ENCODE results near the gene OR13C9. TPM values are rescaled to one million over a fixed set of nuclear protein-coding genes. Genes with fewer than 3 reads are reported as not detected.

OR13C9 gene
- total RNA-seq, 2 donors from 2014 or later = not detected

DNA sequence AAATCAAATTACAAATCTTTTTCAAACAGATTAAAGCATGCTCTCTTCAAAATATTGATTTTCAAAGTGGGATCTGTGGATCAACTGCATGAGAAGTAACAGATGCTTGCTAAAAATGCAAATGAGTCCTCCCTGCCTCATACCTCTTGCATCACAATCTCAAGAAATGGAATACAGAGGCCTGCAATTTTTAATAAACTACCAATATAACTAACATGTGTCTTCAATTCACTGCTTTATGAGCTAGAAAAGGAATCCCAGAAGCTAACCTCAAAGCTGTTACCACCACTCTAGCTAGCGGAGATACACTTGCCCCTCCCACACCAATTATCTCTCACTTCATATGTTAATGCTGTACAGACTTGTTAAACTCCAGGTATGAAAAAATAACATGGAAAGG, 28.4 kb downstream of the OR13C9 start:
- Mint-ChIP-seq H3K27me3 (no peaks in the 10 kb centered on the region), H3K27ac (no peak overlapping the region), H3K4me1 (no peaks in the 10 kb centered on the region), H3K36me3 (ENCODE audit: low read depth) (peaks cover 2% of the 10 kb centered on the region), H3K4me3 (no peak overlapping the region)
- no peaks in the 10 kb centered on the region for H3K9me3 ChIP-seq (ENCODE audit: control insufficient read depth, low read length, poor library complexity, severe bottlenecking)
- ATAC-seq = no peak
- no peak for DNase-seq

DNA sequence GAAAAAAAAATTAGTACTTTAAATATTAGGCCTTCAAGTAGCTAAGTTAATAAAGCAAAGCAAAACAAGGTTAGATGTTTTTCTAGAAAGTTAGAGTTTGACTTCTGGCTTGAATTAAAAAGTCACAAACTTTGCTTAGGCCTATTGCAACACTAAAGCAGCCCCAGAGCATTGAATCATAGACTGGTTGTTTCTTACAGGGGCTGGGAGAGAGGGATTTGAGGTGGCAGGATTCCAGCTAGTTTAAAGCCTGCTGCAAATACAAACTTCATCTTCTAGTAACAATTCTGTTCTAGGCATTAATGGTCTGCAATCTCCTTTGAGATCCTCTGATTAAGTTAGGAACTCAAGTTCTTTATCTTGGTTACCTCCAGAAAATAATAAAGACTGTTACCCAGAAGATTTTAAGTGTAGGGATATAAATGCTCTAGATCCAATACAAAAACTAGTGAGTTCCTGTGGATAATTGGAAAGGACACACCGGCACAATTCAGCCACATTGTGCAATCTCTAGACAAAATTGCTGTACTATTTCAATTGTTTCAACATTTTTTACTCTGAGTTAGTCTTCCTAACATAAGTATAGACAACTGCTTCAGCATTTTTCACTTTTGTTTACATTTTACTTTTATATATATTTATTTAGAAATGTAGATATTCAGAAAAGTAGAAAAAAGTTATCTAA, 31.4 kb downstream of the OR13C9 start:
- Mint-ChIP-seq H3K4me3 (no peak overlapping the region), H3K4me1 (no peaks in the 10 kb centered on the region)

DNA sequence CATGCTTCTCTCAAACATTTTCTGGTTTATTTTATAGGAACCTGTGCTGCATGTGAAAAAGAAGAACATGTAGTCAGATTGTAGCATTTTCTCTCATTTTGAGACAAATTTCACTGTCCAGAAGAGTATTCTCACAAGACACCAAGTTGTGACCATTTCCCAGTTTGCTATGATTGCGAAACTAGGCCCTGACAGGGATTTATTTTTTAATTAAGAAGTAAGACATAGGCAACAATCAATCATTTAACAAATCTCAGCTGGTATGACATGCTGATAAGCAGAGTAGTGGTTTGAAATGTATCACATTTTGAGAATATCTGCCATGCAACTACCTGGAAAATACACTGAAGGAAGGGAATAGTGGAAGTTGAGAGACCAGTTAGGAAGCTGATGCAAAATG, 37.4 kb downstream of the OR13C9 start:
- H3K27me3 Mint-ChIP-seq = no peaks in the 10 kb centered on the region
- H3K36me3 Mint-ChIP-seq (ENCODE audit: low read depth) = no peaks in the 10 kb centered on the region
- H3K4me3 Mint-ChIP-seq = no peak overlapping the region
- no peak overlapping the region for H3K27ac Mint-ChIP-seq
- no peaks in the 10 kb centered on the region for H3K4me1 Mint-ChIP-seq
- DNase-seq (no peak), ATAC-seq (no peak)
- H3K9me3 ChIP-seq (ENCODE audit: control insufficient read depth, low read length, poor library complexity, severe bottlenecking) = no peaks in the 10 kb centered on the region

More for the DNA sequence above, 31.4 kb downstream of the OR13C9 start:
- H3K9me3 ChIP-seq (ENCODE audit: control insufficient read depth, low read length, poor library complexity, severe bottlenecking) = no peaks in the 10 kb centered on the region
- Mint-ChIP-seq H3K27ac (no peak overlapping the region), H3K36me3 (ENCODE audit: low read depth) (peaks cover 2% of the 10 kb centered on the region), H3K27me3 (no peaks in the 10 kb centered on the region)
- no peak for DNase-seq
- no peak for ATAC-seq

DNA sequence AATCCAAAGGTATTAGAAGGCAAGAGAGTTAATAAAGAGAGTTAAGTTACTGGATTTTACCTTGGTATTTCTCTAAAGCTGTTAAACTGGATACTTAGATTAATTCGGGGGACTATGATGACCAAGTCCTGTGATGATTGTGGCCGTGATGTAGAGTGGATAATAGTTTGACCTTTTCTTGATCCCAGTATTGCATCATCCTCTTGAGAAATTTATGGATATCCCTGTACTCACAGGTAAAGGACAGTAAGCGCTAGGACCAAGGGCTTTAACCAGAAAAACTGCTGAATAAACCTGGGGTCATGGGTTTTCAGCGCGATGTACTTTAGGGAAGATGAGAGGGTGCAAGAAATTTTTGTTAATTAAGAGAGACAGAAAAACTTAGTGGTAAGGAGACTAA, 40.7 kb downstream of the OR13C9 start:
- H3K4me1 Mint-ChIP-seq = no peaks in the 10 kb centered on the region
- ATAC-seq (no peak), DNase-seq (no peak)
- H3K4me3 Mint-ChIP-seq = no peak overlapping the region
- H3K36me3 Mint-ChIP-seq (ENCODE audit: low read depth) = no peaks in the 10 kb centered on the region
- no peak overlapping the region for H3K27ac Mint-ChIP-seq
- H3K27me3 Mint-ChIP-seq = no peaks in the 10 kb centered on the region
- no peaks in the 10 kb centered on the region for H3K9me3 ChIP-seq (ENCODE audit: control insufficient read depth, low read length, poor library complexity, severe bottlenecking)

DNA sequence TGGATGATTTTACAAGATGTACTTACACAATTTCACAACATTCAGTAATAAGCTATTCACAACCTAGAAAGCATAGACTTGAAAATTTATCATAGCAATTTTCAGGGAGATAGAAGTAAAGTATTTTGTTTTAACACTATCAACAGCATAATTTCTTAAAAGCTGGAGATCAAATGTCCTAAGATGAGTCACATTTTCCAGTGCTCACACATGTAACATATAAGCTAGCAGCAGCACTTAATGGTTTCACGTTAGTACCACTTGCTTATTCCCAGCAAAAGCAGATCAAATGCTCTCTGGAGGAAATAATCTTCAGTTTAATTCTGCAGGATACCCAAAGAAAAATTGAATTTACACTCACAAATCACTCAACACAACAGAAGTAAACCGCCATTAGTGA, 42.5 kb downstream of the OR13C9 start:
- Mint-ChIP-seq H3K27ac (no peak overlapping the region), H3K4me1 (no peaks in the 10 kb centered on the region)
- DNase-seq = no peak

DNA sequence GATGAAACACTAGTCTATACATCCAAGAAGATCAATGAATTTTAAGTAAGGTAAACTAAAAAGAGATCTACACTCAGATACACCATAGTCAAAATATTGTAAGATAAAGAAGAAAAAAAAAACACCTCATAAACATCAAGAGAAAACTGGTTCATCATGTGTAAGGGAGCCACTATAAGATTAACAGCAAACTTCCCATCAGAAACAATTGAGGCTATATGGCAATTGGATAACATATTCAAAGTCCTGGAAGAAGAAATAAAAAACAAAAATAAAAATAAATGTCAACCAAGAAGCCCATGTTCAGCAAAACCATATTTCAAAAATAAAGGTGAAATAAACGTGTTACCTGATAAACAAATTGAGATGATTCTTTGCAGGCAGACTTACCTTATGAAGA, 45.4 kb downstream of the OR13C9 start:
- H3K9me3 ChIP-seq (ENCODE audit: control insufficient read depth, low read length, poor library complexity, severe bottlenecking) = no peaks in the 10 kb centered on the region
- no peak overlapping the region for H3K27ac Mint-ChIP-seq
- no peak for ATAC-seq
- no peaks in the 10 kb centered on the region for H3K4me1 Mint-ChIP-seq
- H3K36me3 Mint-ChIP-seq (ENCODE audit: low read depth) = no peaks in the 10 kb centered on the region
- H3K4me3 Mint-ChIP-seq = no peak overlapping the region
- H3K27me3 Mint-ChIP-seq = no peaks in the 10 kb centered on the region
- DNase-seq = no peak

More for the DNA sequence above, 42.5 kb downstream of the OR13C9 start:
- no peaks in the 10 kb centered on the region for H3K9me3 ChIP-seq (ENCODE audit: control insufficient read depth, low read length, poor library complexity, severe bottlenecking)
- H3K36me3 Mint-ChIP-seq (ENCODE audit: low read depth) = no peaks in the 10 kb centered on the region
- no peak overlapping the region for H3K4me3 Mint-ChIP-seq
- ATAC-seq = no peak
- no peaks in the 10 kb centered on the region for H3K27me3 Mint-ChIP-seq

DNA sequence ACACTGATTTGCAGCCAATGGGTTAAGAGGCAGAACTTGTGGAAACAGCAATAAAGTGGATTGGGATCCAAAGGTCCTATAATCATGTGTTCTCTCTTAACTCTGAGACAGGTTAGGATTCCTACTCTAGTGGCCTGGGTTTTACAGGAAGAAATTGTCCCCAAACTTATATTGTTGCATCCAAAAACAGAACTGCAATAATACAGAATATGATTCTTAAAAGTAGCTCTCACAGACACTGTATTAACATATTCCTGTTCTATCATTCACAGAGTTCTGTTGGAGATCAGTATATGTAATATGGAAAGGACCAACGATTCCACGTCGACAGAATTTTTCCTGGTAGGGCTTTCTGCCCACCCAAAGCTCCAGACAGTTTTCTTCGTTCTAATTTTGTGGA, 49.1 kb downstream of the OR13C9 start, which contains the start of gene OR13C8:
TSS of gene OR13C8 (plus strand) at position 301 of the 400 bp plus-strand sequence. CDS start at position 301, 0 bp downstream.
- Mint-ChIP-seq H3K27ac (no peak within 1 kb of the TSS), H3K4me1 (no peaks in the 10 kb centered on the region), H3K36me3 (ENCODE audit: low read depth) (no peaks in the 10 kb centered on the region), H3K27me3 (no peaks in the 10 kb centered on the region), H3K4me3 (no peak within 1 kb of the TSS)
- ATAC-seq = no peak
- no peaks in the 10 kb centered on the region for H3K9me3 ChIP-seq (ENCODE audit: control insufficient read depth, low read length, poor library complexity, severe bottlenecking)
- no peak for DNase-seq

Other genes starting within 250 kb of the OR13C9 start
- gene OR13F1, start 113.9 kb downstream of the OR13C9 start, total RNA-seq = not detected
- not detected for gene OR13C4, start 91.0 kb downstream of the OR13C9 start, total RNA-seq
- gene OR13C3, start 81.3 kb downstream of the OR13C9 start, total RNA-seq = not detected
- gene OR13C8, start 49.0 kb downstream of the OR13C9 start, total RNA-seq = not detected
- gene OR13C5, start 18.8 kb downstream of the OR13C9 start, total RNA-seq = not detected
- gene OR13C2, start 12.6 kb downstream of the OR13C9 start, total RNA-seq = not detected
- gene OR13D1, start 76.3 kb upstream of the OR13C9 start, total RNA-seq = not detected
- gene NIPSNAP3A, start 129.5 kb upstream of the OR13C9 start, total RNA-seq = 1 to 10 TPM; 8.3 to 8.8 TPM
- 1 to 10 TPM; 1.1 to 1.5 TPM for gene NIPSNAP3B, start 145.9 kb upstream of the OR13C9 start, total RNA-seq